GM21619 (cell line): Measurements from ENCODE around the gene DOK5.

Source experiments
- ATAC-seq: cut with Tn5 transposase; IDR thresholded peaks from one replicate; pipeline ENCODE4 v1.9.1; 2021; ENCODE audit not compliant: unreplicated experiment

The DOK5 gene

GRCh38 chr20:54606380-54606779 is 131.0 kb downstream of the DOK5 start:
- no peak for ATAC-seq

DNA sequence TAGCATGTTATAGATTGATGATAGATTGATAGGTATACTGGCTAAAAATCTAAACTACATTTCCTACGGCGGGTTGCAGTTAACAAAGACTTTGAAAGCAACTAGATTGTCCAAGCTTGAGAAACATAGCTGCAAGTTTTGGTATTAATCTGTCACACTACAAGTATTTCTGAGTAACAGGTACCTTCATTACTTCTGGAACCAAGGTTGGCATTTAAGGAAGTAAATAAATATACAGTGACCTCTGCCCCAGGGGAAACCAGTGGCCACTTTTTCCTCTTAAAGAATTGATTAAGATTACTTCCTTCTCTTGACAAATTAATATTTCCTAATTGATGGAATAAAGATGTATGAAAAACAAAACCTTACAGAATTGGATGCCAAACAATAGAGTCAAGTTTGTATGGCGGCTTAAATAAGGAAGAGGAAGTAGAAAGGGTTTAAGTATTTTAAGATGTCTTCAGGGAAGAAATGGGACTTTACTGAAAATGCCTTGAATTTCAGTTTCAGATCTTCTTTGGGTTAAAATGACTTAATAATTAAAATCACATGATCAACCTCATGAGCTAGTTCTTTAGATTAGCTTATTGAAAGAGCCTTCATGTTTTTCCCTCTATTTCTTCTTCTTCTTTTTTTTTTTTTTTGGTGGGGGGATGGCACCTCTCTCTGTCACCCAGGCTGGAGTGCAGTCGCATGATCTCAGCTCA is 132.8 kb downstream of the DOK5 start:
- ATAC-seq = no peak

DNA sequence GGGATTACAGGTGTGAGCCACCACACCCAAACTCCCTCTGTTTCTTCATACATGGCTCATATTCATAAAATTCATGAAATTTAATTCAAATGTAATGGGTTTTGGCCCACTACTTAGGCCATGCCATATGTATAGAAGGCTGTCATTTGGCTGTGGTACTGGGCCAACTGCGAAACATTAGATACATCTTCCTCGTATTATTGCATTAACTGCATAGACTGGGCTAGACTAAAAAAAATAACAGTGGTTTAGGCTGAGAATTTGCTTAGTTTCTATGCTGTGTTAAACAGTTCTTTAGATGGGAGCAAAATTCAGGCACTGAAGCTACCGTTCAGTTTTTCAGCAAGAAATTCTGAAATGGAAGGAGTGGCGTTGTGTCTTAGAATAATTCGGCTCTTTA is 133.6 kb downstream of the DOK5 start:
- ATAC-seq = no peak

GRCh38 chr20:54611708-54612412 is 136.5 kb downstream of the DOK5 start:
- no peak for ATAC-seq

DNA sequence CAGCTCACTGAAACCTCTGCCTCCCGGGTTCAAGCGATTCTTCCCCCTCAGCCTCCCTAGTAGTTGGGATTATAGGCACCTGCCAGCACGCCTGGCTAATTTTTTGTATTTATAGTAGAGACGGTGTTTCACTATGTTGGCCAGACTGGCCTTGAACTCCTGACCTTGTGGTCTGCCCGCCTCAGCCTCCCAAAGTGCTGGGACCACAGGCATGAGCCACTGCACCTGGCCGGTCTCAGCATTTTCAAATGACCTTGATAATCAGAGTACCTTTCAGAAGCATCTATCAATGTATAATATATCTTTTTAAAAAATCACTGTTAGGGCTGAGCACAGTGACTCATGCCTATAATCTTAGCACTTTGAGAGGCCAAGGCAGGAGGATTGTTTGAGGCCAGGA is 143.0 kb downstream of the DOK5 start:
- no peak for ATAC-seq

DNA sequence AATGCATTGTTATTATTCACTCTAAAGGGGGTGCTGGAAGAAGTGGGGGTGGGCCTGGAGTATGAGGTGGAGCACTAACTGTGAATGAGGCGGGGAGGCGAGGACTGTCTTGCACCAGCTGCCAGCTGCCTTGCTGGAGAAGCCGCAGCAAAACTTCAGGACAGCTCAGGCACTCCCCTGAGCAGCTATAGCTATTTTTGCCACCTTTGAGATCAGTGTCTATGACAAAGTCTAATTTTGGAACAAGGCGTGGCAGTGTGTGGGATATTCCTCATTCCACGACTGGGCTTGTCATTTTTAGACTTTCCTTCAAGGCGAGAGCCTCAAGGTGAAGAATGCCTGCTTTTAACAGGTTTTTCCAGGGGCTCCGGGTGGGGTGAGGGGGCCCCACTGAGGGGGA is 143.8 kb downstream of the DOK5 start:
- no peak for ATAC-seq

GRCh38 chr20:54619682-54620081 is 144.3 kb downstream of the DOK5 start:
- no peak for ATAC-seq

DNA sequence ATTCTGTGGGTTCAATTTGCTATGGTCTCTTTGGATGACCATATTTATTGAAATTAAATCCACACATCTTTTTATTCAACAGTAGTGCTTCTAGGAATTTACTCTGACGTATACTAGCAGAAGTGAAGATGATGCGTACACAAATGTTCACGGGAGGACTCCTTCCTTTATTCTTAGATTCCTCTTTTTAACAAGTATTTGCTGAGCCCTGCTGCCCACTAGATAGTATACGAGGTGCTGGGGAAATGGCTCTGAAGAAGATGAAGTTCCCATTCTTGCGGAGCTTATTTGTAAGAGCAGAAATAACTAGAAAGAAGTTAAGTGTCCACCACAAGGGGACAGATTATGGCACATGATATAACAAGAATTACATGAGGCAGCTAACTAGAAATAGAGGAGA is 145.2 kb downstream of the DOK5 start:
- no peak for ATAC-seq

GRCh38 chr20:54622333-54623295 is 147.2 kb downstream of the DOK5 start:
- no peak for ATAC-seq

DNA sequence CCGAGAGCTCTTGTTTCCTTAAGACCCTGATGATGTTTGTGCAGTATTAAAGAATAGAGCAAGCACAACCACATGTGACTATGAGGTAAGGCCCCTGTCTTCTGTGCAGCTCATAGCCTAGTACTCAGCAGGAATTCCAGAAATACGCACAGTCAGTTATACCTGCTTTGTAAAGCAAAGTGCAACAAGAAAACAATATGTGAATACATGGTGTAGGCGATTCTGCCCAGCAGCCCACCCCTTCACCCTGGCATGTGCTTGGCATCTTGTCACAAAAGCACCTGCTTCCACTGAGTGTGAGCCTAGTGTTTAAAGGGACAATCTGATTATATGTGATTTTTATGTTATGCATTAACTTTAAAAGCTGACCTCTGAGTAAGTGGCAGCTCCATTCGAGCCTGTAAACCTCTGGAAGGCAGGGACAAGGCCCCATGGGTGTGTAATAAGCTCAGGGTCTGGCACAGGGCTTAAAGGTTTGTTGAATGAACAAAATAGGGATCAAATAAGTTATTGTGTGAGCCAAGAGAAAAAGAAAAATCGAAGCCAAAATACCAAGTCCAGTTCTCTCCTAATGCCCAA is 148.7 kb downstream of the DOK5 start:
- no peak for ATAC-seq

GRCh38 chr20:54624706-54625390 is 149.5 kb downstream of the DOK5 start:
- no peak for ATAC-seq

- ATAC-seq = no peak
These were observed 150.1 kb downstream of the DOK5 start for GRCh38 chr20:54625497-54625896.

DNA sequence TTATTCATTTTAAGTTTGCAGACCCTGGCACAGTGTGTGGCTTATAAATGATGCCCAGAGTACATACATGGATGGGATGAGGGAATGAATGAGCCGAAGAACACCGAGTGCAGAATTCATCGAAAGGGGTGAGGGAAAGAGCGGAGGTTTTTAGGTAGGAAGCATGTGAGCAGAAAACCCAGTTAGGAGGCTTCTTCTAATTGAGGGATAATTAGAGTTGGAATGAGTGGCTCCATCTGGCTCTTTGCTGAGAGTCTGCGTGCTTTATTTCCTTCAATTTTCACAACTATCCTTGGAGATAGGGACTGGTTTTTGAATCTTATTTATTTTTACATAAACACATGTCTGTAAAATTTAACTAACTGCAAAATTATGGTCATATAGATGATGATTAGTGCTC is 150.7 kb downstream of the DOK5 start:
- ATAC-seq = no peak

DNA sequence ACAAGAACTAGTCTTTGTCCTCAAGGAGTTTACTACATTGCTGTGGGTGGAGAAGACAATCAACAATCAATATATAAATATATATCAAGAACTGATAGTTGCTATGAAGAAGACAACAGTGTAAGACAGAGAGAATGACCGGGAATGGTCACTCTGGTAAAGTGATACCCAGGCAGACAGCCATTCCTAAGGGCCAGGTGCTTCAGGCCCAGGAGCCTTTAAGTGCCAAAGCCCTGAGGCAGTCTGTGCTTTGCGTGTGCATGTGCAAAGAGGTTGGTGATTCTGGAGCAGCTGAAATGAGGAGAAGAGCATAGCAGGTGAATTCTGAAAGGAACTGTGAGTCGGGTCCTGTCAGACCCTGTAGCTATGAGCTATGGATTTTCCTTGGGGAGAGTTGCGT is 154.2 kb downstream of the DOK5 start:
- ATAC-seq = no peak

- ATAC-seq = no peak
These were observed 155.2 kb downstream of the DOK5 start for GRCh38 chr20:54630582-54630981.

- ATAC-seq = no peak
These were observed 155.7 kb downstream of the DOK5 start for GRCh38 chr20:54631059-54631458.

DNA sequence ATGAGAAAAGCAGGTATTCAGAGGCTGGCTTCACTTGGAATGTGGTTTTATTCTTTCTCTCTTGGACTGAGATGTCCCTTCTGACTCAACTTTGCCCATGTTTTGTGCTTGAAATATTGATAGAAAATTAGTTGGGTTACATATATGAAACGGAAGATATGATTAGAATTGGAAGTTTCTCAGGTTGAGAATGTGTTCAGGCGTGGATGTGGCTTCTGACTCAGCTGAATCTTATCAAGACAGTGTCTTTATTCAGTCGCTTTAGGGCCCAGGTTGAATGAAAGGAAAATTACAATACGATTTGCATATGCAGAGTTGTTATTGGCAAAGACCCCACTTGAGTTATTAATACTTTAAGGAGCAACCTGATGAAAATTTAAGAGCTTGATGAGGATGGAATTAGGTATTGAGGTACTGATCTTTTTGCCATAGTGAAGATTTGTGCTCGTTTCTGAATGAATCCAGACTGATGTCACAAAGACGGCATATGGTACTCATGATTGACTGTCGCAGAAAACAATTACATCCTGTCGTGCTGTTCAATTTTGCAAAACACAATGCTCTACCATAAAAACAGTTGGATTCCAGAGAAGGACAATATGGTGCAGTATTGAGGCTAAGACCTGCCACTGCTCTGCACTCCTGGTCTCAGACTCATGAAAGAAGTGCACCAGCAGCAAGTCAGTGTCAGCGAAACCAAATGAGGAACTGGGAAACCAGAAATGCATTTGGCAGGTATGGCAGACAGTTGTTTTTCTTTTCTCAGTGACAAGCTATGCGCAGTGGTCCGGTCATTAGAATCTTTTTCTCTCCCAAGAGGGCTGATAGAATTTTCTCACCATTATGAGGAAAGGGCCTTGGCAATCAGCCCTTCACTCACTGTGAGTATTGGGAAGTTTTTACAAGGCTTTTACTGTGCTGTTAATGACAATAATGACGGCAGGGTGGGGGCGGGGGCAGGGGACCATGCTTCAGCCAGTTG is 158.3 kb downstream of the DOK5 start:
- peak; percentile 99 for ATAC-seq

GRCh38 chr20:54636575-54636974 is 161.2 kb downstream of the DOK5 start:
- no peak for ATAC-seq

- no peak for ATAC-seq
These were observed 164.5 kb downstream of the DOK5 start for GRCh38 chr20:54639941-54640340.
